SKM-1 treated with dmso at 0.1 percent for 144 hours (cell line): ENCODE measurements around the gene PTPRS.

Experiments used
- DNase-seq: peaks from one replicate; lab custom pipeline; 2025; ENCODE audit not compliant: unreplicated experiment; lab: John Stamatoyannopoulos, UW

PTPRS gene

DNA sequence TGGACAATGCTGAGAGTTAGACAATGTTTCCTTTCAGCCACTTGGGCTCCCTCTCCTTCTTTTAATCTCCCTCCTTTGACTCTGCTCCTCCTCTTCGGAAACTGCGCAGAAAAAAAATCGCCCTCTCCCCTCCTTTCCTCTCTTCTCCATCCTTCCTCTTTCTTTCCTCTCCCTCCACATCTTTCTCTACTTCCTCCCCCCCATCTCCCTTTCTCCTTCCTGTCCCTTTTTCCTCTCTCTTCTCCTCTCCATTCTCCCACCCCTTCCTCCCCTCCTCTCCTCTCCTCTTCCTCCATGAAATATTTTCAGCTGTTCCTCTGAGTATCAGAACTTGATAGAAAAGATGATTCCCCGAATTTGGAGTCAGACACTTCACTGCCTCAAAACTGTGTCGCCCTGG lies 15.1 kb upstream of the PTPRS start:
- no peak for DNase-seq

DNA sequence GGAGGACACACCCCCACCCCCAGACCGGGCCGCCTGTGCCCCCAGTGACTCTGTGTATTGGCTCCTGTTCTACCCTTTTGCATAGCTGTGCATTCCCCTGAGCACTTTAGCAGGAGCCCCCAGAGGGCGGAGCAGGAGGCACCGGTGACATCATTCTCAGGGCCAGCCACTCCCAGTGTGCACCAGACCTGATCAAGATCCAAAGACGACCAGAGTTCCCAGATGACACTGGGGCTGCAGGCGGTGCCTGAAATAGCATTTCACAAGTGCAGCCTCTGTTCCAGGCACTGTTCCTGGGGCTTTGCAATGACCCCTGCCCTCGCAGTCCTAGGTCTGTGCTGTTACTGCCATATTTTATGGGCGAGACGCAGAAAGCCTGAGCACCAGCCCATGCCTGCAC lies 14.5 kb upstream of the PTPRS start:
- DNase-seq: no peak

GRCh38 chr19:5354403-5354802 lies 13.8 kb upstream of the PTPRS start:
- DNase-seq: no peak

- DNase-seq: no peak
Observed at GRCh38 chr19:5352229-5352763, 11.7 kb upstream of the PTPRS start.

DNA sequence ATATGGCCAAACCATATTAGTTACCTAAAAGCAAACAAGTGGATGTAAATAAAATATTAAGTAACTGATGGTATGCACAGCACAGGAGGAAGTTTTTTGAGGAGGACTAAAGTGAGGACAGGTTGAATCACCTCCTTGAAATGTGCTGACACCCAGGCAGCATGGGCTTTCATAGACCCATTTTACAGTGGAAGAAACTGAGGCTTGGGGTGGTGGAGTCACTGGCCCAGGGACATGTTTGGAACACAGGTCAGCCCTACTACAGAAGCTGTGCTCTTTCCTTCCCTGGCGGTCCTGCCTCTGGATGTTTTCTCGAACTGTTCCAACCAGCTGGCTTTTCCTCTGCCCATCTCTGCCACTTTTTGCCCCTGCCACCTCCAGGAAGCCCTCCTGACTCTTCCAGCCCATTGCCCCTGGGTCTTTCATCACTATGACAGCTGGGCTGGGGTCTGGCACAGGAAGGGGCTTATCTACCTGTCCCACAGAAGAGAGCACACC lies 11.2 kb upstream of the PTPRS start:
- DNase-seq: no peak

DNA sequence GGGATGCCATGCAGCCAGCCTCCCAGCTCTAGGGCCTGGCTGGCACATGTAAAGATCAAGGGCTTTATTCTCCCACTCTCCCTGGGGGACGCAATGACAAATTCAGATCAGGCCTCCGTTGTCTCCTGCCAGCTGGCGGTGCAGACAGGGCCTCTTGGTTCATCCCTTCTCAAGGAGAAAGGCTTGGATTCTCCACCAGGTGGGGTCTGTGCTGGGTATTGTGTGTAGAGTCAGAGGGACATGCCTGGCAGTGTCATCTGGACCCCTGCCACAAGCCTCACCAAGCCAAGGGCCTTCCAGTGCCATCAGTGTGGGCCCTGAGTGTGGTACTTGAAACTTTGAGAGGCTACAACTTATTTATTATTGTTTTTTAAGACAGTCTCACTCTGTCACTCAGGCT lies 8.4 kb upstream of the PTPRS start:
- DNase-seq: no peak

DNA sequence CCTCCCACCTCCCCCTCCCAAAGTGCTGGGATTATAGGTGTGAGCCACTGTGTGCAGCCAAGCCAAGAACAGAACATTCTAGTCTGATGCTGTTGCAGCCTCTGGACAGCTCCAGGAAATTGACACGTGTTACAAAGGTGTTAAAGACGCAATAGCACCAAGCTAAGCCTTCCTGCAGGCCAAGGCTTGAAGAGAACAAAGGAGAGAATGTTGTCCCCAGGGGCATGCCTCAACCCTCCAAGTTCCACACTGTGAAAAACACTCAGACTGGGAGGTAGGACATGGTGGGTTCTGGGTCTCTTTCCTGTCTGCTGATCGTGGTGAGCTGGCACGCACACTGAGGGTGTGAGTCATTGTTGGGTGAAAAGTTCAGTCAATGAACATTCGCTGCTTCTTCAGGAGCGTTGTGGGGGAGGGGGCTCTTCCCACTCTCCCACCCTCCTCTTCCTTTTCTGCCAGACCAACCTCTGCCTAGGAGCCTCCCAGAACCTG lies 5.3 kb upstream of the PTPRS start:
- no peak for DNase-seq

DNA sequence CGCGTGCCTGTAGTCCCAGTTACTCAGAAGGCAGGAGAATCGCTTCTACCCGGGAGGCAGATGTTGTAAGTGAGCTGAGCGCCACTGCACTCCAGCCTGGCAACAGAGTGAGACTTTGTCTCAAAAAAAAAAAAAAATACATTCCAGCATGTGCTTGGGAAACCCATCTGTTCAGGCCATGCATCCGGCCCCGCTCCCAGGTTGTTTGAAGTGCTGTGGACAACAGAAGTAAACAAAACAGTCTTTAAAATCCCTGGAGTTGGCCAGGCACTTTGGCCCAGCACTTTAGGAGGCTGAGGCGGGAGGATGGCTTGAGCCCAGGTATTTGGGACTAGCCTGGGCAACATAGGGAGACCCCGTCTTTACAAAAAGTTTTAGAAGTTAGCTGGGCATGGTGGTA lies 3.2 kb upstream of the PTPRS start:
- no peak for DNase-seq

DNA sequence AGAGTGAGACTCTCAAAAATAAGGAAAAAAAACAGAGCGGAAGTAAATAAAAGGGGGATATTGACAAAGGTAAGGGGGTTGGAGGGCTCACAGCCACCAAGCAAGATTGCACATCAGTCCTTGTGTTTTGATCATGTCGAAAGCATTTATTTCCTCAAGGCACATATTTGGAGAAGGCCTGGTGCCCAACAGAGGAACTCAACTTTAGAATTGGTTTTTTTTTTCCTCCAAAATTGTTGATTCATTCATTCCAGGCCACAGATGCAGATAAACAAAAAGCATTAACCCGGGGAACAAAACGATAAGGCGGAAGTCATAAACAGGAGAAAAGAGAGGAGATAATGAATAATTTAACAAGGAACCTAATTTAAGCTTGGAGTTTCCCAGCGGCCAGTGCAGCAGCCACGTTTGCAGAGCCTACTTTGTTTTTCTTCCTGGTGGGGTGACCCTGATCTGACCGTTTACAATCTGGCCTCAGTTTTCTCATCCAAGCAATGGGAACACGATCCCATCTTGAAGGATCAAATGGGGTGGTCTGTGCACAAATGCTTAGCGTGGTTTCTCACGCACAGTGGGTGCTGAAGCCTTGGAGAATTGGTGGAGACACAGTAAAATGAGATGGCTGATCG lies 2.1 kb upstream of the PTPRS start:
- no peak for DNase-seq

DNA sequence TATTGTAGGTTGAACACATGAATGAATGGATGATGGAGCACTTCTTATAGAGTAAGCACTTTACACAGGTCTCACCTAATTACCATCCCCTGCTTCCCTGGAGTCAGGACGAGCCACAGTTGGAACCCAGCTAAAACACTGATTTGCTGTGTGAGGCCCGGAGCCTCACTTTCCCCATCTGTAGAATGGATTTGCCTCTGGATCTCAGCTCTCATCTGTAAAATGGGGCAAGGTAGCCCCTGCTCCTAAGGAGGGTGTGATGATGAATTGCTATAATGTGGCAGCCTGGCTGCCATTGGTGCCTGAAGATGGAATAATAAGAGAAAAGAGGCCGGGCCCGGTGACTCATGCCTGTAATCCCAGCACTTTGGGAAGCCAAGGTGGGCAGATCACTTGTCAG lies 1.4 kb upstream of the PTPRS start:
- DNase-seq: no peak

- no peak for DNase-seq
Observed at GRCh38 chr19:5341448-5341820, 822 bp upstream of the PTPRS start.

DNA sequence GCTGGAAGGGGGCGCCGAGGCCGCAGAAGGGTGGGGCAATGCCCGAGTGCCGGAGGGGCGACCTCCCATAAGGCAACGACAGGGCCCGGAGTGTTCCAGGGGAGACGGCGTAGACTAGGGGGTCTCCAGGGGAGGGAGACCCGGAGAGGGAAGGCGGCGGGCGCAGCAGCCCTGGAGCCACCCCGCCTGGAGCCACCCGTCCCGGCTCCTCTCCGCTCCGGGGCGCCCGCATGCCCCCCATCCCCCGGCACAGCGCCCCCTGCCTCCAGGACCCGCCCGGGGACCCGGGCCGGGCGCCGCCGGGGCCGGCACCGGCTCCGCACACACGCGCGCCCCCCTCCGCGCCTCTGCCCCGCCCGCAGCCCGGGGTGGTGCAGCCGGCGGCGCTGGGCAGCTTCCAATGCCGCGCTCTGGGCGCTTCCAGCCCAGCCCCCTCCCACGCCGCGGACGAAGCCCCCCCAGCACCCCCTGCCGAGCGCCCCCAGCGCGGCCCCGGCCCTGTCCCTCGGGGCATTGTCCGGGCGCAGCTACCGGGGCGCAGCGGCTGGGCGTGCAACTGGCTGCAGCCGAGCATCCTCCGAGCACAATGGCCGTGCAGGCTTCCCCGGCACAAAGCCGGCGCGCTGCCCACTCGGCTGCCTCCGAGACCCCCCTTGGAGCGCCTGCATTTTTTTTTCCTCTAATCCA lies 519 bp downstream of the PTPRS start:
- no peak for DNase-seq

DNA sequence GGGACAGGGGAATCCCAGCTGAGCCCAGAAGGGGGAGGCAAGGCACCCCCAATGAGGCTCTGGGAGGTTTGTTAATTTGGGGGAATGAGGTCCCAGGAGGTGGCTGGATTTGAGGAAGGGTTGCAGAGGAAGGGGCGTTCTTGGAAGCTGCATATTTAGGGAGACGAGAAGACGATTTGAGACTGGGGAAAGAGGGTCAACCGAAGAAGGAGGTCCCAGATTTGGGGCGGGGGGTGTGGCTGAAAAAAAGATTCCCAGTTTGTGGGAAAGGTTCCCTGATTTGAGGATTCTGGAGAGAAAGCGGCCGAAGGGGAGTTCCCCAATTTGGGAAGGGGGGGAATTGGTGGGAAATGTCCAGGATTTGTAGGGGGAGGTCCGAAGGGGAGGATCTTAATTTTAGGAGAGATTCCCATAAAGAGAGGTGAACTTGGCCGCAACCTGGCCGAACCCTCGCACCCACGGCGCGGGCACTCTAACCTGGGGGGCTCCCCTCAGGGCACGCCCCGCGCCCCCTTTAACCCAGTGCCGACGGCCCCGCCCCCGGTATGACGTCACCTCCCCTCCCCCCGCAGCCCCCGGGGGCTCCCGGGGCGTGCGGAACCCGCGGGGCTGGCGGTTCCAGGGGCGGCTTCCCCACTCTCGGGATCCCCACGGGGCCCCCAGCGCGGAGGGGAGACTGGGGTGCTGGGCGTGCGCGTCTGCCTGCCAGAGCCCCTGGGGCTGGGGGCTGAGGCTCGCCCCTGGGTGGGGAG lies 1.2 kb downstream of the PTPRS start:
- DNase-seq: no peak

- DNase-seq: no peak
Observed at GRCh38 chr19:5338656-5339197, 1.9 kb downstream of the PTPRS start.

- no peak for DNase-seq
Observed at GRCh38 chr19:5337708-5338655, 2.6 kb downstream of the PTPRS start.

DNA sequence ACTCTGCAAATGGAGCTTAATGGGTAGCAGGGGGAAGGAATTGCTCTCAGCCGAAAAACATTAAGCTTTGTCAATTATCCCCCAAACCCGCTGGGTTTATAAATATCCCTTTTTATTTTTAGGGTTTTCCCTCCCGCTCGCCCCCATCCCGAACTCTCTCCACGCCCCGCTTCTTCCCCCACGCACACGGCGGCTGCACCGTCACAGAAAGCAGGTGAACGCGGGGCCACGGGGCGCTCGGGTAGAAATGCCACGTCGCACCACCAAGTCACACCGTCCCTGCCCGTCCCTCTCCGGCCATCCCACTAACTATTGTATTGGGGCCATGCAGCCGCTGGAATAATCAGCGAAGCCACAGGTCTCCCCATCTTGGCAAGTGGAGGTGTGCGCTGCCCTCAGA lies 3.5 kb downstream of the PTPRS start:
- DNase-seq: no peak

- no peak for DNase-seq
Observed at GRCh38 chr19:5336195-5336965, 4.2 kb downstream of the PTPRS start.

DNA sequence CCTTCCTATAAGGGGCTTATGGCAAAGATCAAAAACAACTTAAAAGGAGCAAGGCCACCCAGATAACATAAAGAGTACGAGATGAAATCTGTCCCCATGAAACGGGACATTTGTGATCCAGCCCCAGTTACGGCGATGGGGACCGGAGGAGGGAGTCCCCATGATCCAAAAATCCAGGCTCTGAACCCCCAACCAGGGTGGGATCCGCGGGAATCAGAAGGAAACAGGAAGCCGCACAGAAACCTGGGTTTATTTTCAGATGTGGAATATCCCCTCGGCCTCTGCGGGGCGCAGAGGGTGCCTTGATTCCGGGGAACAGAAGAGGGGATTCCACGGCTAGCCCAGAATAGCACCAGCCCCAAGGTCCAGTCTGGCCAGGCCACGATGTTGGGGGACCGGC lies 5.0 kb downstream of the PTPRS start:
- no peak for DNase-seq

DNA sequence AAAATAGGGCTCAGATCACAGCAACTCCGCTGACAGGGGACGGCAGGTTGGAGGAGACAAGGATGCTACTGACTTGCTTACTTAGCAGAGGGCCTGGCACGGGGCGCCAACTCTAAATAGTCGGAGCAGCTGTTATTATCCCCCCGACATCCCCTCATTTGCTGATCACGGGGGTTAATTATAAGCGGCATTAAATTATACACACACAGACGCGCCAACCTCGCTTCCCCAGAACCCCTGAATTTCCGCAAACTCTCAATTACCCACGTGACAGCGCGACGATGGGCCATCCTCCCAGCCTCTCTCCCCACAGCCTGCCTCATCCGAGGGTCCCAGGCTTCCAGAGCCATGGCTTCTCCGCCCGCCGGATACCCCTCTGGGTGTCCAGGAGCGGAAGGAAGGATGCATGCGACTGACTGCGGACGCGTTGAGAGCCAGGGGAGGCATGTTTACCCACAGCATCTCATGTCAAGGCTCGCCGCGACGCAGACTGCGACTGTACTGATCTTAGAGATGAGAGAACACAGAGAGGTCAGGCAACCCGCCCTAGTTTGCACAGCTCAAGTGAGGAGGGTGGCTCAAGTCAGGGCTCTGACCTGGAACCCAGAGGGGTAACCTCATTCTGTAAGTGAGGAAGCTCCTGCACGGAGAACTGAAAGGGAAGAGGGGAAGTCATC lies 5.7 kb downstream of the PTPRS start:
- DNase-seq: no peak
